HFF-Myc (cell line): ENCODE measurements around the gene DOC2A.
"Not testable (repeated sequence)": the region's sequence is repeated elsewhere in the genome, so short reads cannot be mapped to it uniquely, and the experiment has no call there.

Experiments
- DNase-seq: peaks from one replicate; pipeline ENCODE4 v3.0.0-alpha.2; 2011; ENCODE audit warnings: low read depth; ENCODE audit errors: extremely low read depth
- H3K4me3 ChIP-seq: replicated peaks from 2 replicates; pipeline ENCODE4 v1.5.1; 2011; ENCODE audit warnings: low read depth, mild to moderate bottlenecking, control low read depth, low read length
- TF ChIP-seq, protein P1 (sequence below): IDR thresholded peaks from 2 replicates; pipeline ENCODE4 v1.5.1; 2012; ENCODE audit warnings: mild to moderate bottlenecking, low read depth, low read length, control low read depth; ENCODE audit errors: missing control alignments

DOC2A gene

DNA sequence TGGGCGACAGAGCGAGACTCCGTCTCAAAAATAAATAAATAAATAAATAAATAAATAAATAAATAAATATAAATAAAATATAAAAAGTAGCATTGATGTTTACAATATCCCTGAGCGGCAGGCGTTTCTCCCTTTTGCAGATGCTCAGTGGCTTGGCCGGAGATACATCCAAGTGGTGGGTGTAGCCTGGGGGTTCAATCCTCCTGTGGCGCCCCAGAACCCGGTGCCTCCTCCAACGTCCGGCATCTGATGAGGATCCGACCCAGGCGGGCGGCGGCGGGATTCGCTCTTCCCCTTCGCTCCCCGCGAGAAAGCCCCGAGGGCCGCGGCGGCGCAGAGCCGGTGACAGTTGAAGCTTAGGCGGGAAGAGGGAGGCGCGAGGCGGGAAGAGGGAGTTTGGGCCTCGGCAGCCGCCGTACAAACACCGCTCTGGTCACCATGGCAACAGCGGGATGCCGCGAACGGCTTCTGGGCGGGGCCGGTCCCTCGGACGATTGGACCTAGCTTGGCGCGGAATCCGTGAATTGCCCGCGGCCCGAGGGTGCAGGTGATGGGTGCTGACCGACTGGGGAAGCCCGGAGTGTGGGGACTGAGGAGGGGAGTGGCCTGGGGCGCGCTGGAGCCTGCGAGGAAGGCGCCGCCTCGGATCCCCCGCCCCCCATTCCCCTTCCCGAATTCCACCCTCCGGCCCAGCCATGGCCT, 42.0 kb upstream of the DOC2A start:
- DNase-seq: peak; percentile 75
- TF ChIP-seq, protein P1, sequence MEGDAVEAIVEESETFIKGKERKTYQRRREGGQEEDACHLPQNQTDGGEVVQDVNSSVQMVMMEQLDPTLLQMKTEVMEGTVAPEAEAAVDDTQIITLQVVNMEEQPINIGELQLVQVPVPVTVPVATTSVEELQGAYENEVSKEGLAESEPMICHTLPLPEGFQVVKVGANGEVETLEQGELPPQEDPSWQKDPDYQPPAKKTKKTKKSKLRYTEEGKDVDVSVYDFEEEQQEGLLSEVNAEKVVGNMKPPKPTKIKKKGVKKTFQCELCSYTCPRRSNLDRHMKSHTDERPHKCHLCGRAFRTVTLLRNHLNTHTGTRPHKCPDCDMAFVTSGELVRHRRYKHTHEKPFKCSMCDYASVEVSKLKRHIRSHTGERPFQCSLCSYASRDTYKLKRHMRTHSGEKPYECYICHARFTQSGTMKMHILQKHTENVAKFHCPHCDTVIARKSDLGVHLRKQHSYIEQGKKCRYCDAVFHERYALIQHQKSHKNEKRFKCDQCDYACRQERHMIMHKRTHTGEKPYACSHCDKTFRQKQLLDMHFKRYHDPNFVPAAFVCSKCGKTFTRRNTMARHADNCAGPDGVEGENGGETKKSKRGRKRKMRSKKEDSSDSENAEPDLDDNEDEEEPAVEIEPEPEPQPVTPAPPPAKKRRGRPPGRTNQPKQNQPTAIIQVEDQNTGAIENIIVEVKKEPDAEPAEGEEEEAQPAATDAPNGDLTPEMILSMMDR: no peak

DNA sequence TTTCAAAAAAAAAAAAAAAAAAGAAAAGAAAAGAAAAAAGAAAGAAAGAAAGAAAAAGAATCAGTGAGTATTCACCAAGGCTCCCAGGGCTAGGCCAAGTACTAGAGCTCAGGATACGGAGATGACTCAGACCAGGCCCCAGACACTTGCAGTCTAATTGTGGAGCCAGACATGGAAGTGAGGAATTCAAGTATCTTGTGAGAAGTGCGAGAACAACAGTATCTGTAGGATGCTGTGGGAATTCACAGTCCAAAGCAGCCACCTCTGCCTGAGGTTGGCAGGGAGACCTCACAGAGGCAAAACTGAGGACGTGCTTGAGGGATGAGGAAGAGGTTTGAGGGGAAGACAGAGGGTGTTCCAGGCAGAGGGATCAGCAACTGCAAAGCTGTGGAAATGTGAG, 40.7 kb upstream of the DOC2A start:
- DNase-seq: no peak
- TF ChIP-seq, protein P1: no peak
- H3K4me3 ChIP-seq: no peak overlapping the region

More for the DNA sequence above, 42.0 kb upstream of the DOC2A start:
- H3K4me3 ChIP-seq: peak overlapping the region; percentile 92

DNA sequence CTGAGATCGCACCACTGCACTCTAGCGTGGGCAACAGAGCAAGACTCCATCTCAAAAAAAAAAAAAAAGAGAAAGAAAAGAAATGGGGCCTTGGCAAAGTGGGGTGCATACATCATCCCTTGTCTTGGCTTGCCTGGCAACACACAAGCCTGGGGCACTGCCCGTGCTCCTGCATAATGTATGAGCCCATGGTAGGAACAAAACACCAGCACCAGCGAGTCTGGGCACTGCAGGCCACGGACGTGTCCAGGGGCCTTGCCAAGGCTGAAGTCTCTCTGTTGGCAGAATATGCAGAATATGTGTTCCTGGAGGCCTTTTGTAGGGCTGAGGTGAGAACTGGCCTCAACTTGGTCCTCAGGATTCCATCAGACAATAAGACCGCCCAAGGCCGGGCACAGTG, 39.0 kb upstream of the DOC2A start:
- TF ChIP-seq, protein P1: no peak
- no peak overlapping the region for H3K4me3 ChIP-seq
- no peak for DNase-seq

DNA sequence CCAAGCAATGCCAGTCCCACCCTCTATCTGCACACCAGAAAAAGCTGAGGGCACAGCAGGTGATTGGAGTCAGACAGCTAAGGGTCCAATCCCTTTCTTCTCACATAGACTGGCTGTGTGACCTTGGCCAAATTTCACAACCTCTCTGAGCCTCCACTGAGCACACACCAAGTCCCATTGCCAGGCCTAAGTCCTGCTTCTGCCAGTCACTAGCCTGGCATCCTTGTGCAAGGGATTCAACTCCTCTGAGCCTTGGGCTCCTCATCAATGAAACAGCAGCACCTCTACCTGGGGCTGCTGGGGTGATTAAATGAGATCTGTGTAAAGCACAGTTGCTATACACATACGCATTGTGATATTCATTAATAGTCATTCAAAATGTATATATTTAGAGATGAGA, 35.8 kb upstream of the DOC2A start:
- no peak overlapping the region for H3K4me3 ChIP-seq
- TF ChIP-seq, protein P1: no peak
- no peak for DNase-seq

DNA sequence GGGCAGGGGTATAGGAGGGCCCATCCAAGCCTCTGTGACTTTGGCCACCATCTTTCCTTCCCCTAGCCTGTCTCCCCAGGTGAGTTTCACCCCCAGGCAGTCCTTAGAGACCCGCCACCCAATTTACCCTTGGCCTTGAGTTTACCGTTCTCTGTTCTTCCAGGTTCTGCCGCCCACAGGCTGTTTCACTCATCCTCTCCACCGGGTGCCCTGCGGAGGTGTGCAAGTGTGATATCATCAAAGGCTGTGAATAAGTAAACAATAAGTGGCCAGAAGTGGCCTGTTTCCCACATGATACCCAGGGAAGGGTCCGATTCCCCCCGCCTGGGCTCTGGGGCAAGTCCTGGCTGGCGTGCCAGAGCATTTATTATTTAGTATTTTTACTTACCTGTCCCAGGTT, 35.4 kb upstream of the DOC2A start:
- no peak overlapping the region for H3K4me3 ChIP-seq
- TF ChIP-seq, protein P1: no peak
- DNase-seq: no peak

DNA sequence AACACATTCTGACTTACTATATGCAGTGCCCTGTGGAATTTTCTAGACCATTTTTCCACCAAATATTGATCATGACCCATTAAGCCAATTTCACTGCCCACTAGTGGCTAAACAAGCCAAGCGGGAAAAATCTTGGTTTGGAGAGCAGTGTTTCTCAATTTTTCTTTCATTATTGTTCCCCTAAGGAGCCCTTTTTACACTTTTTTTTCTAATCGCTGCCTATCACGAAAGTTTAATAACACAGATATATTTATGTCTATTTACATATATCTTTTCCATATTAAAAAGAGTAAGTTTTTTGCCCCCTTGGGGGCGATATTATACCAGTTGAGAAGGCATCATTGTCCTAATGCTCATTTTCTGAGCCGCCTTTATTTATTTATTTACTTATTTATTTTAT, 31.0 kb upstream of the DOC2A start:
- TF ChIP-seq, protein P1: peak; percentile 34
- no peak overlapping the region for H3K4me3 ChIP-seq
- no peak for DNase-seq

DNA sequence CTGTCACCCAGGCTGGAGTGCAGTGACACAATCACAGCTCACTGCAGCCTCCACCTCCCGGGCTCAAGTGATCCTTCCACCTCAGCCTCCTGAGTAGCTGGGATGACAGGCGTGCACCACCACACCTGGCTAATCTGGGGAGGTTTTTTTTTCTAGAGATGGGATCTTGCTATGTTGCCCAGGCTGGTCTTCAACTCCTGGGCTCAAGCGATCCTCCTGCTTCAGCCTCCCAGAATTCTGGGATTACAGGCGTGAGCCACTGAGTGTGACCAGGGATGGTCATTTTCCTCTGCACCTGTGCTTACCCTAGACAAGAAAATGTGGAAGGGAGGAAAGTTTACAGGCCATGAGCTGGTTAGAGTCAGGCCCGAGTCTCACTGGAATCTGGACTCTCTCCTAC, 29.9 kb upstream of the DOC2A start:
- DNase-seq, H3K4me3 ChIP-seq: not testable (repeated sequence)
